Endothelial cell (in vitro differentiated cells): ENCODE measurements around the gene PAH. TPM values are rescaled to one million over a fixed set of nuclear protein-coding genes. Genes with fewer than 3 reads are reported as not detected.

Experiments used
- DNase-seq: peaks from one replicate; pipeline ENCODE4 v3.0.0; 2021; ENCODE audit warnings: low spot score
- H3K27ac Mint-ChIP-seq: one replicate; pipeline ENCODE4 v1.8.0; 2021; ENCODE audit warnings: mixed read lengths, inconsistent platforms; ENCODE audit not compliant: unreplicated experiment
- H3K27me3 Mint-ChIP-seq: one replicate; pipeline ENCODE4 v1.8.0; 2021; ENCODE audit warnings: mild to moderate bottlenecking, moderate library complexity, mixed read lengths, inconsistent platforms; ENCODE audit not compliant: unreplicated experiment
- H3K36me3 Mint-ChIP-seq: one replicate; pipeline ENCODE4 v1.8.0; 2021; ENCODE audit warnings: mild to moderate bottlenecking, low read depth, mixed read lengths, inconsistent platforms; ENCODE audit not compliant: unreplicated experiment
- H3K4me1 Mint-ChIP-seq: one replicate; pipeline ENCODE4 v1.8.0; 2021; ENCODE audit warnings: mild to moderate bottlenecking, mixed read lengths, inconsistent platforms; ENCODE audit not compliant: unreplicated experiment
- H3K4me3 Mint-ChIP-seq: one replicate; pipeline ENCODE4 v1.8.0; 2021; ENCODE audit warnings: mild to moderate bottlenecking, mixed read lengths, inconsistent platforms; ENCODE audit not compliant: unreplicated experiment
- H3K9me3 Mint-ChIP-seq: one replicate; pipeline ENCODE4 v1.8.0; 2021; ENCODE audit warnings: mixed read lengths, inconsistent platforms; ENCODE audit not compliant: unreplicated experiment
- total RNA-seq: library from RNA; stranded (reverse); fragmentation: NEBNext Ultra II Directional; extraction: Animal tissue kit (Norgen Biotek cat#: 25700); gene quantifications from one replicate; pipeline ENCODE4 v1.2.1, GENCODE V29; 2021; ENCODE audit not compliant: unreplicated experiment
- TF ChIP-seq, protein P1 (sequence below): fragments of 200-600 bp; sonication (generic); IDR thresholded peaks from one replicate; pipeline ENCODE4 v1.5.0; 2021; ENCODE audit warnings: antibody characterized with exemption; ENCODE audit not compliant: unreplicated experiment

The PAH gene
- total RNA-seq, 1 donor from 2014 or later: not detected

DNA sequence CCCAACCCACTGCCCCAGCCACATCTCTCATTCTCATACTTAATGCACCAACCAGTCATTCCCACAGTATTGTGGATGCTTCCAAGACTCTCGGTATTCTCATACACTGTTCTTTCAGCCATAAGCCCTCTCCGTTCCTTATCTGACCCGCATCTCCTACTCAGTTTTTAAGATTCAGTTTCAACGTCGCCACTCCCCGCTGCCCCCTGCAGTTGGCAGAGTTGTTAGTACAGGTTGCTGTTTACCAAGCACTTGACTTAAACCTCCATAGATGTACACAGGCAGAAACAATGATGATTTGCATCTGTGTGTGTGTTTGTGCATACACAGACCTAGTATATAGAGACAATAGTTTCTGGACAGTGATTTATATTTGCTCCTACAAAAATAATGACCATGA is 40.2 kb downstream of the PAH start:
- no peaks in the 10 kb centered on the region for H3K36me3 Mint-ChIP-seq
- H3K4me3 Mint-ChIP-seq: no peak overlapping the region
- peak; percentile 27 for DNase-seq
- no peaks in the 10 kb centered on the region for H3K9me3 Mint-ChIP-seq
- no peaks in the 10 kb centered on the region for H3K27me3 Mint-ChIP-seq
- no peak overlapping the region for H3K27ac Mint-ChIP-seq
- peaks cover 4% of the 10 kb centered on the region for H3K4me1 Mint-ChIP-seq
- TF ChIP-seq, protein P1, sequence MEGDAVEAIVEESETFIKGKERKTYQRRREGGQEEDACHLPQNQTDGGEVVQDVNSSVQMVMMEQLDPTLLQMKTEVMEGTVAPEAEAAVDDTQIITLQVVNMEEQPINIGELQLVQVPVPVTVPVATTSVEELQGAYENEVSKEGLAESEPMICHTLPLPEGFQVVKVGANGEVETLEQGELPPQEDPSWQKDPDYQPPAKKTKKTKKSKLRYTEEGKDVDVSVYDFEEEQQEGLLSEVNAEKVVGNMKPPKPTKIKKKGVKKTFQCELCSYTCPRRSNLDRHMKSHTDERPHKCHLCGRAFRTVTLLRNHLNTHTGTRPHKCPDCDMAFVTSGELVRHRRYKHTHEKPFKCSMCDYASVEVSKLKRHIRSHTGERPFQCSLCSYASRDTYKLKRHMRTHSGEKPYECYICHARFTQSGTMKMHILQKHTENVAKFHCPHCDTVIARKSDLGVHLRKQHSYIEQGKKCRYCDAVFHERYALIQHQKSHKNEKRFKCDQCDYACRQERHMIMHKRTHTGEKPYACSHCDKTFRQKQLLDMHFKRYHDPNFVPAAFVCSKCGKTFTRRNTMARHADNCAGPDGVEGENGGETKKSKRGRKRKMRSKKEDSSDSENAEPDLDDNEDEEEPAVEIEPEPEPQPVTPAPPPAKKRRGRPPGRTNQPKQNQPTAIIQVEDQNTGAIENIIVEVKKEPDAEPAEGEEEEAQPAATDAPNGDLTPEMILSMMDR: no peak

GRCh38 chr12:102874819-102875218 is 42.2 kb downstream of the PAH start:
- DNase-seq: no peak
- H3K36me3 Mint-ChIP-seq: no peaks in the 10 kb centered on the region
- H3K4me3 Mint-ChIP-seq: no peak overlapping the region
- peaks cover 4% of the 10 kb centered on the region for H3K4me1 Mint-ChIP-seq
- TF ChIP-seq, protein P1: no peak
- H3K27me3 Mint-ChIP-seq: no peaks in the 10 kb centered on the region
- H3K27ac Mint-ChIP-seq: no peak overlapping the region
- H3K9me3 Mint-ChIP-seq: no peaks in the 10 kb centered on the region

- no peak overlapping the region for H3K27ac Mint-ChIP-seq
- H3K36me3 Mint-ChIP-seq: no peaks in the 10 kb centered on the region
- no peaks in the 10 kb centered on the region for H3K27me3 Mint-ChIP-seq
- H3K4me3 Mint-ChIP-seq: no peak overlapping the region
- TF ChIP-seq, protein P1: no peak
- no peak for DNase-seq
- H3K4me1 Mint-ChIP-seq: no peaks in the 10 kb centered on the region
- no peaks in the 10 kb centered on the region for H3K9me3 Mint-ChIP-seq
Measured at GRCh38 chr12:102873077-102873476, 44.0 kb downstream of the PAH start.

GRCh38 chr12:102871014-102871413 is 46.0 kb downstream of the PAH start:
- Mint-ChIP-seq H3K4me1 (no peaks in the 10 kb centered on the region), H3K9me3 (no peaks in the 10 kb centered on the region), H3K27ac (no peak overlapping the region), H3K4me3 (no peak overlapping the region), H3K27me3 (no peaks in the 10 kb centered on the region), H3K36me3 (no peaks in the 10 kb centered on the region)
- no peak for DNase-seq
- TF ChIP-seq, protein P1: no peak

DNA sequence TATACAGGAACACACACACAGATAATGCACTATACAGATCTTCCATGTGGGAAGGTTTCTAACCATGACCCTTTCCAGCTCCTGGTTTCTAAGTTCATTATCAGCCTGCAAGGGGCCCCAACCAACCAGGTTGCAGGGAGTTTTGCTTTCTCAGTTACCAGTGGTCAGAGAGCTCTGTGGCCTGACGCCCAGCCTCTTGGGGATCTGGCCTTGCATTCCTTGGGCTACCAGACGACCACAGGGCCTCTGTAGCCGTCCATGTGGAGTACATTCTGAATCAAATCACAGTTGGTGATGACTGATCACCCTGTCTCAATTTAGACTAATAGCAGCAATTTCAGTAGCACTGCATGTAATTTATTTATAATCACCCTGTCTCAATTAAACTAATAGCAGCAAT is 47.5 kb downstream of the PAH start:
- TF ChIP-seq, protein P1: no peak
- no peaks in the 10 kb centered on the region for H3K36me3 Mint-ChIP-seq
- no peak overlapping the region for H3K27ac Mint-ChIP-seq
- H3K27me3 Mint-ChIP-seq: no peaks in the 10 kb centered on the region
- DNase-seq: no peak
- no peaks in the 10 kb centered on the region for H3K4me1 Mint-ChIP-seq
- H3K4me3 Mint-ChIP-seq: no peak overlapping the region
- no peaks in the 10 kb centered on the region for H3K9me3 Mint-ChIP-seq
